Endothelial cell (in vitro differentiated cells): ENCODE results near the gene PRKAG2. TPM values are rescaled to one million over a fixed set of nuclear protein-coding genes. Genes with fewer than 3 reads are reported as not detected.

Source experiments
- DNase-seq: peaks from one replicate; pipeline ENCODE4 v3.0.0; 2021; ENCODE audit warnings: low spot score
- H3K27ac Mint-ChIP-seq: one replicate; pipeline ENCODE4 v1.8.0; 2021; ENCODE audit warnings: mixed read lengths, inconsistent platforms; ENCODE audit not compliant: unreplicated experiment
- H3K27me3 Mint-ChIP-seq: one replicate; pipeline ENCODE4 v1.8.0; 2021; ENCODE audit warnings: mild to moderate bottlenecking, moderate library complexity, mixed read lengths, inconsistent platforms; ENCODE audit not compliant: unreplicated experiment
- H3K36me3 Mint-ChIP-seq: one replicate; pipeline ENCODE4 v1.8.0; 2021; ENCODE audit warnings: mild to moderate bottlenecking, low read depth, mixed read lengths, inconsistent platforms; ENCODE audit not compliant: unreplicated experiment
- H3K4me1 Mint-ChIP-seq: one replicate; pipeline ENCODE4 v1.8.0; 2021; ENCODE audit warnings: mild to moderate bottlenecking, mixed read lengths, inconsistent platforms; ENCODE audit not compliant: unreplicated experiment
- H3K4me3 Mint-ChIP-seq: one replicate; pipeline ENCODE4 v1.8.0; 2021; ENCODE audit warnings: mild to moderate bottlenecking, mixed read lengths, inconsistent platforms; ENCODE audit not compliant: unreplicated experiment
- H3K9me3 Mint-ChIP-seq: one replicate; pipeline ENCODE4 v1.8.0; 2021; ENCODE audit warnings: mixed read lengths, inconsistent platforms; ENCODE audit not compliant: unreplicated experiment
- total RNA-seq: library from RNA; stranded (reverse); fragmentation: NEBNext Ultra II Directional; extraction: Animal tissue kit (Norgen Biotek cat#: 25700); gene quantifications from one replicate; pipeline ENCODE4 v1.2.1, GENCODE V29; 2021; ENCODE audit not compliant: unreplicated experiment
- TF ChIP-seq, protein P1 (sequence below): fragments of 200-600 bp; sonication (generic); IDR thresholded peaks from one replicate; pipeline ENCODE4 v1.5.0; 2021; ENCODE audit warnings: antibody characterized with exemption; ENCODE audit not compliant: unreplicated experiment

The PRKAG2 gene
- total RNA-seq, 1 donor from 2014 or later: 16.0 TPM

- H3K4me3 Mint-ChIP-seq: no peak overlapping the region
- no peak overlapping the region for H3K27ac Mint-ChIP-seq
- peaks cover 3% of the 10 kb centered on the region for H3K36me3 Mint-ChIP-seq
- no peaks in the 10 kb centered on the region for H3K4me1 Mint-ChIP-seq
- TF ChIP-seq, protein P1, sequence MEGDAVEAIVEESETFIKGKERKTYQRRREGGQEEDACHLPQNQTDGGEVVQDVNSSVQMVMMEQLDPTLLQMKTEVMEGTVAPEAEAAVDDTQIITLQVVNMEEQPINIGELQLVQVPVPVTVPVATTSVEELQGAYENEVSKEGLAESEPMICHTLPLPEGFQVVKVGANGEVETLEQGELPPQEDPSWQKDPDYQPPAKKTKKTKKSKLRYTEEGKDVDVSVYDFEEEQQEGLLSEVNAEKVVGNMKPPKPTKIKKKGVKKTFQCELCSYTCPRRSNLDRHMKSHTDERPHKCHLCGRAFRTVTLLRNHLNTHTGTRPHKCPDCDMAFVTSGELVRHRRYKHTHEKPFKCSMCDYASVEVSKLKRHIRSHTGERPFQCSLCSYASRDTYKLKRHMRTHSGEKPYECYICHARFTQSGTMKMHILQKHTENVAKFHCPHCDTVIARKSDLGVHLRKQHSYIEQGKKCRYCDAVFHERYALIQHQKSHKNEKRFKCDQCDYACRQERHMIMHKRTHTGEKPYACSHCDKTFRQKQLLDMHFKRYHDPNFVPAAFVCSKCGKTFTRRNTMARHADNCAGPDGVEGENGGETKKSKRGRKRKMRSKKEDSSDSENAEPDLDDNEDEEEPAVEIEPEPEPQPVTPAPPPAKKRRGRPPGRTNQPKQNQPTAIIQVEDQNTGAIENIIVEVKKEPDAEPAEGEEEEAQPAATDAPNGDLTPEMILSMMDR: no peak
- H3K27me3 Mint-ChIP-seq: peaks cover 2% of the 10 kb centered on the region
- no peaks in the 10 kb centered on the region for H3K9me3 Mint-ChIP-seq
- no peak for DNase-seq
These were observed 283.9 kb downstream of the PRKAG2 start for GRCh38 chr7:151592868-151593486.

GRCh38 chr7:151592330-151592729 is 284.6 kb downstream of the PRKAG2 start:
- Mint-ChIP-seq H3K4me3 (no peak overlapping the region), H3K27me3 (peaks cover 2% of the 10 kb centered on the region), H3K36me3 (peaks cover 3% of the 10 kb centered on the region), H3K27ac (peak overlapping the region; percentile 50), H3K9me3 (no peaks in the 10 kb centered on the region), H3K4me1 (peaks cover 2% of the 10 kb centered on the region)
- DNase-seq: no peak
- TF ChIP-seq, protein P1: no peak

DNA sequence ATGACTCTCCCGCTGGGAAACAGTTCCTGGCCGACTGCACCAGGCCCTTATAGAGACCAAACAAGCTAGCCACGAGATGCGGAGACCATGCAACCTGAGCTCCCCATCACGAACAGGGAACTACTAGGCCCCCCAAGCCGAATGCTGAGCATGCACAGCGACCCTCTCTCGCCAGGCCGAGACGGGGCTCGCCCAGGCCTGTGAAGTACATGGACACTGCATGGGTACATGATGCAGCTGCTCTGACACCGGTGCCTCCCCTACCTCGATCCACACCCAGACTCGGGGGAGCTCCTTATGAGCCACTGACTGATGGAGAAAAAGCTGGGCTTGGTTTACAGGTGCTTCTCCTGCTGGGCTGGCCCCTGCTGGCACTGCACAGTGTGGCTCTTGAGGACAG is 285.0 kb downstream of the PRKAG2 start:
- H3K4me1 Mint-ChIP-seq: peaks cover 6% of the 10 kb centered on the region
- no peaks in the 10 kb centered on the region for H3K9me3 Mint-ChIP-seq
- TF ChIP-seq, protein P1: no peak
- DNase-seq: no peak
- no peak overlapping the region for H3K4me3 Mint-ChIP-seq
- no peak overlapping the region for H3K27ac Mint-ChIP-seq
- H3K27me3 Mint-ChIP-seq: peaks cover 2% of the 10 kb centered on the region
- peaks cover 3% of the 10 kb centered on the region for H3K36me3 Mint-ChIP-seq

GRCh38 chr7:151590850-151591771 is 285.8 kb downstream of the PRKAG2 start:
- H3K27ac Mint-ChIP-seq: no peak overlapping the region
- H3K9me3 Mint-ChIP-seq: no peaks in the 10 kb centered on the region
- peaks cover 3% of the 10 kb centered on the region for H3K36me3 Mint-ChIP-seq
- H3K4me3 Mint-ChIP-seq: no peak overlapping the region
- peaks cover 2% of the 10 kb centered on the region for H3K27me3 Mint-ChIP-seq
- peaks cover 13% of the 10 kb centered on the region for H3K4me1 Mint-ChIP-seq
- no peak for DNase-seq
- TF ChIP-seq, protein P1: no peak
